Psoas muscle (tissue), 8 donors: Measurements from ENCODE around the gene TRDN. TPM values are rescaled to one million over a fixed set of nuclear protein-coding genes. Genes with fewer than 3 reads are reported as not detected.
A peak's percentile ranks its signal among the peaks of the same experiment; 100 is the strongest.

ENCODE experiments used
- ATAC-seq, 4 donors: fragments of 200-7000 bp; cut with Tn5 transposase; one replicate each; pipeline ENCODE4 v1.9.1; 2020; ENCODE audit warnings: moderate library complexity in 3 of 4, mild to moderate bottlenecking in 2 of 4
- DNase-seq, 2 donors: peaks; one replicate each; pipeline ENCODE4 v3.0.0-alpha.2; 2020
- H3K27ac ChIP-seq: fragments of 200-600 bp; one replicate; pipeline ENCODE4 v1.8.0; 2022
- H3K27me3 ChIP-seq, 3 donors: fragments of 200-600 bp in 1 of 3; one replicate each; pipeline versions ENCODE4 v1.6.1 to v1.8.0; 2013 to 2022; ENCODE audit warnings: low read length in 2 of 3, mild to moderate bottlenecking in 2 of 3, moderate library complexity in 1 of 3; ENCODE audit not compliant: insufficient read depth in 3 of 3
- H3K36me3 ChIP-seq, 2 donors: fragments of 200-600 bp in 1 of 2; one replicate each; pipeline versions ENCODE4 v1.6.1 to v1.8.0; 2013 to 2022; ENCODE audit warnings: low read depth in 1 of 2, mild to moderate bottlenecking in 1 of 2, moderate library complexity in 1 of 2; ENCODE audit not compliant: insufficient read depth in 1 of 2
- H3K4me1 ChIP-seq: fragments of 200-600 bp; one replicate; pipeline ENCODE4 v1.8.0; 2022
- H3K4me3 ChIP-seq: fragments of 200-600 bp; one replicate; pipeline ENCODE4 v1.8.0; 2022; ENCODE audit warnings: mild to moderate bottlenecking
- H3K9me3 ChIP-seq: fragments of 200-600 bp; one replicate; pipeline ENCODE4 v1.8.0; 2022
- CTCF ChIP-seq: fragments of 200-600 bp; IDR thresholded peaks from one replicate; pipeline ENCODE4 v1.8.0; 2022; ENCODE audit warnings: antibody characterized with exemption
- WGBS, 3 donors: extraction: QIAGEN DNeasy Blood & Tissue Kit; methylation state at CpG; one replicate each; pipeline versions ENCODE4 v1.1.6 to v1.1.7; 2013; 5-methylcytosine and 5-hydroxymethylcytosine counted together
- intact Hi-C, 2 donors: fragments of 100-400 bp; cut with DNase I; formaldehyde crosslinking; loops; one replicate each; pipeline versions ENCODE4 v1.11.0 to v1.14.2; 2022
- polyA plus RNA-seq, 3 donors: library from polyadenylated mRNA; stranded (reverse); fragments of 200-250 nt; gene quantifications; one replicate each; pipeline ENCODE4 v1.2.3, GENCODE V29; 2013
- total RNA-seq, 4 donors: library from RNA; stranded (reverse); fragmentation: NEBNext Ultra II Directional in 2 of 4; extraction: Animal tissue kit (Norgen Biotek cat#: 25700) in 2 of 4; gene quantifications; one replicate each; pipeline versions ENCODE4 v1.2.1 to v1.2.4, GENCODE V29; 2021 to 2023
- donor health status: healthy with polysubstance abuse.
- donor health status: DM: no; HTN: no; CAD: no; lungs with moderate emphysema.
- donor health status: Bipolar disorder and iron deficiency.
- donor health status: healthy.
- donor health status: DM: yes; HTN: yes; CAD: no.
- donor health status: DM: no; HTN: no; CAD: no.
- donor health status: DM: no; HTN: no; CAD: no.
- donor health status: DM: yes; HTN: yes; CAD: no.

The TRDN gene
- total and polyA plus RNA-seq, 7 donors, result 79.7 to 1,361 (median 399) TPM

- WGBS, 3 donors, result 5 to 9% (median 7%) methylated on average over 1 of the region's 1 CpG
These were observed 2.1 kb upstream of the TRDN start for GRCh38 chr6:123638865-123639264.

GRCh38 chr6:123636282-123636681, 468 bp downstream of the TRDN start:
- H3K9me3 ChIP-seq, result no peaks in the 10 kb centered on the region
- no peaks in the 10 kb centered on the region for H3K27me3 ChIP-seq
- no peak for TF ChIP-seq CTCF
- H3K27ac ChIP-seq, result peak overlapping the region; percentile 96
- WGBS, 3 donors, result 20 to 45% (median 30%) methylated on average over 1 of the region's 1 CpG
- peaks cover 25% of the 10 kb centered on the region for H3K4me1 ChIP-seq
- ATAC-seq (peak; percentile 70 to 84 (median 82)), DNase-seq (no peak)
- peak overlapping the region; percentile 73 for H3K4me3 ChIP-seq
- intact Hi-C loops, result no loop called here
- no peaks in the 10 kb centered on the region for H3K36me3 ChIP-seq

More at GRCh38 chr6:123638865-123639264, 2.1 kb upstream of the TRDN start:
- Histone ChIP-seq H3K27ac (peak overlapping the region; percentile 96), H3K4me3 (peak overlapping the region; percentile 73), H3K36me3 (no peaks in the 10 kb centered on the region), H3K9me3 (no peaks in the 10 kb centered on the region), H3K27me3 (no peaks in the 10 kb centered on the region), H3K4me1 (peaks cover 33% of the 10 kb centered on the region)
- DNase-seq (no peak), ATAC-seq (no peak)
- intact Hi-C loops, result no loop called here
- TF ChIP-seq CTCF, result no peak

GRCh38 chr6:123635567-123635966, 1.2 kb downstream of the TRDN start:
- Histone ChIP-seq H3K4me1 (peaks cover 20% of the 10 kb centered on the region), H3K9me3 (no peaks in the 10 kb centered on the region), H3K27me3 (no peaks in the 10 kb centered on the region), H3K4me3 (peak overlapping the region; percentile 73), H3K27ac (peak overlapping the region; percentile 96), H3K36me3 (no peaks in the 10 kb centered on the region)
- intact Hi-C loops, result no loop called here
- DNase-seq, result no peak
- WGBS, 3 donors, result 33 to 43% (median 35%) methylated on average over 1 of the region's 1 CpG
- no peak for TF ChIP-seq CTCF
- ATAC-seq, result peak in 3 of 4 donors; percentile 40 to 67 (median 51)

GRCh38 chr6:123635144-123635543, 1.6 kb downstream of the TRDN start:
- H3K9me3 ChIP-seq, result no peaks in the 10 kb centered on the region
- H3K4me3 ChIP-seq, result peak overlapping the region; percentile 73
- intact Hi-C loops, result no loop called here
- peak; percentile 59 to 75 (median 67) for ATAC-seq
- H3K27me3 ChIP-seq, result no peaks in the 10 kb centered on the region
- no peak for DNase-seq
- 10 to 25% (median 14%) methylated on average over 1 of the region's 1 CpG for WGBS, 3 donors
- H3K4me1 ChIP-seq, result peaks cover 20% of the 10 kb centered on the region
- no peaks in the 10 kb centered on the region for H3K36me3 ChIP-seq
- TF ChIP-seq CTCF, result no peak
- H3K27ac ChIP-seq, result peak overlapping the region; percentile 96

GRCh38 chr6:123632641-123633040, 4.1 kb downstream of the TRDN start:
- 28 to 48% (median 32%) methylated on average over 4 of the region's 4 CpGs for WGBS, 3 donors
- peaks cover 0 to 4% of the 10 kb centered on the region in 2 donors for H3K36me3 ChIP-seq
- H3K9me3 ChIP-seq, result no peaks in the 10 kb centered on the region
- ATAC-seq (peak in 1 of 4 donors; percentile 2), DNase-seq (no peak)
- no peaks in the 10 kb centered on the region for H3K27me3 ChIP-seq
- peak overlapping the region; percentile 96 for H3K27ac ChIP-seq
- no peaks in the 10 kb centered on the region for H3K4me1 ChIP-seq
- TF ChIP-seq CTCF, result no peak
- intact Hi-C loops, result no loop called here
- H3K4me3 ChIP-seq, result peak overlapping the region; percentile 73
